ENCODE results near the gene CHRNA1.

- TF ChIP-seq, protein P1, sequence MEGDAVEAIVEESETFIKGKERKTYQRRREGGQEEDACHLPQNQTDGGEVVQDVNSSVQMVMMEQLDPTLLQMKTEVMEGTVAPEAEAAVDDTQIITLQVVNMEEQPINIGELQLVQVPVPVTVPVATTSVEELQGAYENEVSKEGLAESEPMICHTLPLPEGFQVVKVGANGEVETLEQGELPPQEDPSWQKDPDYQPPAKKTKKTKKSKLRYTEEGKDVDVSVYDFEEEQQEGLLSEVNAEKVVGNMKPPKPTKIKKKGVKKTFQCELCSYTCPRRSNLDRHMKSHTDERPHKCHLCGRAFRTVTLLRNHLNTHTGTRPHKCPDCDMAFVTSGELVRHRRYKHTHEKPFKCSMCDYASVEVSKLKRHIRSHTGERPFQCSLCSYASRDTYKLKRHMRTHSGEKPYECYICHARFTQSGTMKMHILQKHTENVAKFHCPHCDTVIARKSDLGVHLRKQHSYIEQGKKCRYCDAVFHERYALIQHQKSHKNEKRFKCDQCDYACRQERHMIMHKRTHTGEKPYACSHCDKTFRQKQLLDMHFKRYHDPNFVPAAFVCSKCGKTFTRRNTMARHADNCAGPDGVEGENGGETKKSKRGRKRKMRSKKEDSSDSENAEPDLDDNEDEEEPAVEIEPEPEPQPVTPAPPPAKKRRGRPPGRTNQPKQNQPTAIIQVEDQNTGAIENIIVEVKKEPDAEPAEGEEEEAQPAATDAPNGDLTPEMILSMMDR (IDR thresholded peaks at IDR 0.05; ENCODE audit: low read depth, low read length, poor library complexity, severe bottlenecking) = no peak
- TF ChIP-seq EZH2phosphoT487 (IDR thresholded peaks at IDR 0.05; ENCODE audit: borderline replicate concordance, low read length) = no peak
These were observed 16.0 kb upstream of the CHRNA1 start for GRCh38 chr2:174780191-174780840.

Measured in DOHH2 (cell line).